ENCODE measurements around the gene ST6GALNAC4.
A peak's percentile ranks its signal among the peaks of the same experiment; 100 is the strongest.

ST6GALNAC4 gene

DNA sequence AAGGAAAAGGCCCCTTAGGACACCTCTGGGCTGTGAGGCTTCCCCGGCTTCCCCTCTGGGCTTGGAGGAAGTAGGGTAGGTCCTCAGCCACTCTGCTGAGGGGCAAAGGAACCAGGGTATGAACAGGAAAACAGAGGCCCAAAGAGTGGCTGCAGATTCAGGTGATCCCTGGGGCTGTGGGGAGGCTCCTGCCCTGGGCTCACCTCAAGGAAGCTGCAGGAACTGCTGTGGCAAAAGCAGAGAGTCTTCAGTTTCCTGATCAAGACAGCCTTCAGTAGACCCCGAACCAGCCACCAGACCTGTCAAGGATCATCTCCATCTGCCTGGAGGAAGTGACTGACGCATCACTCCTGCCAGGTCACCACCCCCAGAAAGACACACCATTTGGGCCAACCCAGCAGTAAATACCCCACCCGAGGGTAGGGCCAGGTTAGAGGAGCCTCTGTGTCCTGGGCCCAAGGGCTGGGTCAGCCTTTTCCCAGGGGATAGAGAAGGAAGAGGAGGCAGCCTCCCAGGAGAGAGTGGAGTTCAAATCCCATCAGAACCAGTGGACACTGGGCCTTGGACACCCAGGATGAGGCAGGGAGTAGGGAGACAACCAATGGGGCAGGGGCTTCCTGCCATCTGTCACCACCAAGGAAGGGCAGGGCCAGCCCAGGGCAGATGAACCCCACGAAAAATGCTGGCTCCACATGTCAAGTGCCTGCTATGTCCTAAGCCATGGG lies 11.7 kb downstream of the ST6GALNAC4 start:
- TF ChIP-seq, protein P1, sequence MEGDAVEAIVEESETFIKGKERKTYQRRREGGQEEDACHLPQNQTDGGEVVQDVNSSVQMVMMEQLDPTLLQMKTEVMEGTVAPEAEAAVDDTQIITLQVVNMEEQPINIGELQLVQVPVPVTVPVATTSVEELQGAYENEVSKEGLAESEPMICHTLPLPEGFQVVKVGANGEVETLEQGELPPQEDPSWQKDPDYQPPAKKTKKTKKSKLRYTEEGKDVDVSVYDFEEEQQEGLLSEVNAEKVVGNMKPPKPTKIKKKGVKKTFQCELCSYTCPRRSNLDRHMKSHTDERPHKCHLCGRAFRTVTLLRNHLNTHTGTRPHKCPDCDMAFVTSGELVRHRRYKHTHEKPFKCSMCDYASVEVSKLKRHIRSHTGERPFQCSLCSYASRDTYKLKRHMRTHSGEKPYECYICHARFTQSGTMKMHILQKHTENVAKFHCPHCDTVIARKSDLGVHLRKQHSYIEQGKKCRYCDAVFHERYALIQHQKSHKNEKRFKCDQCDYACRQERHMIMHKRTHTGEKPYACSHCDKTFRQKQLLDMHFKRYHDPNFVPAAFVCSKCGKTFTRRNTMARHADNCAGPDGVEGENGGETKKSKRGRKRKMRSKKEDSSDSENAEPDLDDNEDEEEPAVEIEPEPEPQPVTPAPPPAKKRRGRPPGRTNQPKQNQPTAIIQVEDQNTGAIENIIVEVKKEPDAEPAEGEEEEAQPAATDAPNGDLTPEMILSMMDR (conservative IDR thresholded peaks at IDR 0.05; ENCODE audit: low read depth, low read length), result no peak
- DNase-seq (ENCODE audit: low read depth), result no peak
- H3K4me3 ChIP-seq (ENCODE audit: low read length), result no peak overlapping the region

DNA sequence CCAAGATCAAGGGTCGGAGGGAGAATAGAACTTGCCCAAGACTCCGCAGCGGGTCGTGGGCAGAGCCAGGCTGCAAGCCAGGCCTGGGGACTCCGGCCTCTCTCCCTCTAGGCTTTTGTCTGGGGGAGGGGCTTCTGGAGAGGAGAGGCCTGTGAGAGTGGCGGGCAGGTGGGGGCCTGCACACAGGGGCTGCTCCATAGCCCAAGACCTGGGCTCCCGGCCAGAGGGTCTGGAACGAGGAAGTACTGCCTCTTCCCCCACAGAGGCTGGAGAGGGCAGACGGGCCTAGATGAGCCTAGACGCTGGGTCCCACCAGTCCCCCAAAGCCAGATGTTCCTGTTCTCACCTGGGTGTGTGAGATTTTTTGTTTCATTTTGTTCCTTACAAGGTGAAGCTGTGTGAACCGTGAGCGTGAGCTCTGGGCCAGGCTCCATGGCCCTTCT lies 12.3 kb downstream of the ST6GALNAC4 start:
- TF ChIP-seq, protein P1 (conservative IDR thresholded peaks at IDR 0.05; ENCODE audit: low read depth, low read length), result no peak
- no peak overlapping the region for H3K4me3 ChIP-seq (ENCODE audit: low read length)
- no peak for DNase-seq (ENCODE audit: low read depth)

DNA sequence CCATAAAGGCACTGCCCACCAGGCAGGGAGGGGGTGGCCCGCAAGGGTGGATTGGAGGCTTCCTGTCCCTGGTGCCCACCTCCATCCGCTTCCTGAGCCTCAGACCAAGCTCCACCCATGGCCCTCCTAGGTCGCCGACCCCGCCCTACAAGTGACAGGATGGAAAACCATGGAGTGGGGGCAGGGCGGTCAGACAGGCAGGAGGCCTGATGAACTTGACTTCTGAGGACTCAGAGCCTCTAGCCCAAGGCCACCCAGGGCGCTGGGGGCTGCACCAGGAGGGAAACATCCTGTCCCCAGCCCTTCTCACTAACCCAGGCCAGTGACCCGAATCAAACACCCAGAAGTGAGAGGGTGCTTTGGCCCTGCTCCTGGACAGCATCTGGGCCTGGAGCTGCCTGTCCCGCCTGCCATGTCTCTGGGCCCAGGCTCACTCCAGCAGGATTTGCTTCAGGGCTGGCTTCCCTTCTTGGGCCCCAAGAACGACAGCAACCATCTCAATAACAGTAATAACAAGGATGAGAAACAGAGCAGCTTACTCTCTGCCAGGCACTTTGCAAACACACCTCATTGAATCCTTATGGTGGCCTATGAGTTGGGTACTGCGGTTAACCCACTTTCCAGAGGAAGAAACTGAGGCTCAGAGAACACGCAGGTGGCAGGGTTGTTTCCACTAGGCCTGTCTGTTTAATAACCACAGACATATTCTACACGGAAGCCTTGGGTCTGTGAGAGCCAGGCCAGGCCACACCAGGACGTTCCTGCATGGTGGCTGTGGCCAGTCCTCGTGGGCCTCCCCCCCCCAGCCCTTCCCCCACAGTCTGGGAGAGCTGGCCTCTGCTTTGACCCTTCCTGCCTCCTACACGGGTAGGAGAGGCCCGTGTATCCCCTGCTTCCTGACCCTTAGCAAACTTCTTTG lies 13.0 kb downstream of the ST6GALNAC4 start:
- TF ChIP-seq, protein P1 (conservative IDR thresholded peaks at IDR 0.05; ENCODE audit: low read depth, low read length), result no peak
- no peak for DNase-seq (ENCODE audit: low read depth)
- H3K4me3 ChIP-seq (ENCODE audit: low read length), result no peak overlapping the region

- peak within 1 kb of the TSS; percentile 72 for H3K4me3 ChIP-seq (ENCODE audit: low read length)
- DNase-seq (ENCODE audit: low read depth), result no peak
- TF ChIP-seq, protein P1 (conservative IDR thresholded peaks at IDR 0.05; ENCODE audit: low read depth, low read length), result no peak
Observed at GRCh38 chr9:127899128-127899943, 17.5 kb downstream of the ST6GALNAC4 start, which contains the start of gene ST6GALNAC6. ST6GALNAC6 (minus strand) TSS chr9:127899603; CDS start chr9:127897981, 1,622 bp downstream.

GRCh38 chr9:127898433-127899127 lies 18.3 kb downstream of the ST6GALNAC4 start:
- no peak for DNase-seq (ENCODE audit: low read depth)
- H3K4me3 ChIP-seq (ENCODE audit: low read length), result peak overlapping the region; percentile 72
- TF ChIP-seq, protein P1 (conservative IDR thresholded peaks at IDR 0.05; ENCODE audit: low read depth, low read length), result no peak

GRCh38 chr9:127897193-127897692 lies 19.6 kb downstream of the ST6GALNAC4 start:
- H3K4me3 ChIP-seq (ENCODE audit: low read length), result peak overlapping the region; percentile 10
- peak; percentile 40 for DNase-seq (ENCODE audit: low read depth)
- TF ChIP-seq, protein P1 (conservative IDR thresholded peaks at IDR 0.05; ENCODE audit: low read depth, low read length), result no peak
